ENCODE measurements around the gene SDF2.

DNA sequence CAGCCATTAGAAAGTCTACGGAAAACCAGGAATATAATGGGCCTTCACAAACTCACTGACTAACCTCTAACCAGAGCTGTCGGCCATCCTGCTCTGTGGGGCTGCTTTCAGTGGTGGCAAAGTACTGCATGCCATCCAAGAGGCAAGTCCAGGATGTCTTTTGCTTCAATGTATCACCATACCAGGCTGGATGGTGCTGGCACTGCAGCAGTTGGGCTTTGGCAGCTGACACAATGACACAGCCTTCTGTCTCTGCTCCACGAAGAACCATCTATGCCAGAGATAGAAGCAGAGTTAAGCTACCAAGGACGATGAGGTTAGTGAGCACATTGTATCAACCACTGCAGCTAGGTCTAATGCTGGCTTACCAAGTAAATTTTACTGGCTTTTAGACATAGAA lies 38.0 kb downstream of the SDF2 start:
- TF ChIP-seq, protein P1, sequence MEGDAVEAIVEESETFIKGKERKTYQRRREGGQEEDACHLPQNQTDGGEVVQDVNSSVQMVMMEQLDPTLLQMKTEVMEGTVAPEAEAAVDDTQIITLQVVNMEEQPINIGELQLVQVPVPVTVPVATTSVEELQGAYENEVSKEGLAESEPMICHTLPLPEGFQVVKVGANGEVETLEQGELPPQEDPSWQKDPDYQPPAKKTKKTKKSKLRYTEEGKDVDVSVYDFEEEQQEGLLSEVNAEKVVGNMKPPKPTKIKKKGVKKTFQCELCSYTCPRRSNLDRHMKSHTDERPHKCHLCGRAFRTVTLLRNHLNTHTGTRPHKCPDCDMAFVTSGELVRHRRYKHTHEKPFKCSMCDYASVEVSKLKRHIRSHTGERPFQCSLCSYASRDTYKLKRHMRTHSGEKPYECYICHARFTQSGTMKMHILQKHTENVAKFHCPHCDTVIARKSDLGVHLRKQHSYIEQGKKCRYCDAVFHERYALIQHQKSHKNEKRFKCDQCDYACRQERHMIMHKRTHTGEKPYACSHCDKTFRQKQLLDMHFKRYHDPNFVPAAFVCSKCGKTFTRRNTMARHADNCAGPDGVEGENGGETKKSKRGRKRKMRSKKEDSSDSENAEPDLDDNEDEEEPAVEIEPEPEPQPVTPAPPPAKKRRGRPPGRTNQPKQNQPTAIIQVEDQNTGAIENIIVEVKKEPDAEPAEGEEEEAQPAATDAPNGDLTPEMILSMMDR (IDR thresholded peaks at IDR 0.05), result no peak
- no peak for TF ChIP-seq POLR2A (IDR thresholded peaks at IDR 0.05)

Measured in stomach (tissue), 4 donors.